Suprapubic skin (tissue), 4 donors: ENCODE results near the gene PARD3B. TPM values are rescaled to one million over a fixed set of nuclear protein-coding genes. Genes with fewer than 3 reads are reported as not detected.

Experiments
- DNase-seq, 2 donors: peaks; one replicate each; pipeline ENCODE4 v3.0.0-alpha.2; 2019; ENCODE audit warnings: low spot score in 2 of 2
- H3K27ac ChIP-seq: fragments of 200-600 bp; sonication (generic); one replicate; pipeline ENCODE4 v1.5.1; 2019
- H3K27me3 ChIP-seq: fragments of 200-600 bp; sonication (generic); one replicate; pipeline ENCODE4 v1.5.1; 2019
- H3K36me3 ChIP-seq: fragments of 200-600 bp; sonication (generic); one replicate; pipeline ENCODE4 v1.5.1; 2019
- H3K4me1 ChIP-seq: fragments of 200-600 bp; sonication (generic); one replicate; pipeline ENCODE4 v1.5.1; 2019
- H3K4me3 ChIP-seq: fragments of 200-600 bp; sonication (generic); one replicate; pipeline ENCODE4 v1.5.1; 2019; ENCODE audit warnings: mild to moderate bottlenecking
- H3K9me3 ChIP-seq: fragments of 200-600 bp; sonication (generic); one replicate; pipeline ENCODE4 v1.5.1; 2019
- EP300 ChIP-seq: sonication (generic); formaldehyde crosslinking; IDR thresholded peaks from one replicate; pipeline ENCODE4 v1.6.1; 2017; ENCODE audit warnings: antibody characterized with exemption
- POLR2A ChIP-seq, 2 donors: fragments of 450-650 bp; IDR thresholded peaks; one replicate each; pipeline ENCODE4 v1.6.1; 2017; ENCODE audit warnings: antibody characterized with exemption in 2 of 2, mild to moderate bottlenecking in 2 of 2, moderate library complexity in 2 of 2
- POLR2AphosphoS5 ChIP-seq, 3 donors: sonication (generic); formaldehyde crosslinking; IDR thresholded peaks; one replicate each; pipeline ENCODE4 v1.6.1; 2017; ENCODE audit warnings: antibody characterized with exemption in 3 of 3
- WGBS: methylation state at CpG from one replicate; pipeline ENCODE4 v1.1.5; 2018; 5-methylcytosine and 5-hydroxymethylcytosine counted together
- total RNA-seq, 4 donors: library from RNA; depleted of rRNA; stranded (reverse); fragments of >200 nt; gene quantifications; one replicate each; pipeline ENCODE4 v1.1.0, GENCODE V29; 2016
- TF ChIP-seq, protein P1 (sequence below), 2 donors: fragments of 200-600 bp in 1 of 2; fragments of 450-650 bp in 1 of 2; sonication (generic) in 1 of 2; IDR thresholded peaks; one replicate each; pipeline ENCODE4 v1.5.1; 2016 to 2019; ENCODE audit warnings: antibody characterized with exemption in 2 of 2, mild to moderate bottlenecking in 1 of 2, moderate library complexity in 1 of 2

Gene PARD3B
- total RNA-seq, 4 donors from 2014 or later = 12.5 to 18.9 (median 15.5) TPM

DNA sequence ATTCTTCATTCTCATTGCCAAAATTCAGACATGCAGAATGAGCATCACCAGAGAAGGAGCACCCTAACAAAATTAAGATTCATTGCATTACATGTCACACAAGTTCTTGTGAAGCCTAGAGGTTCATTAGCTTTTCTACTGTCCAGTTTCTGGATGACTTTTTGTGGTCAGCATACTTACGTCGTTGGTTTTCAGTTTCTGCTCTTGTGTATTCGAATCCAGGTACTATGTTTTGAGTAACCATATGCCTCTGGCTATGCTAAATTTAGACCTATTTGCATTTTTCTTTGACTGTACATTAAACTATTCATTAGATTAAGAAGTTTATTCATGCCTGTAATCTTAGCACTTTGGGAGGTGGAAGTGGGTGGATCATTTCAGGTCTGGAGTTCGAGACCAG, 251.3 kb downstream of the PARD3B start:
- DNase-seq = no peak
- 73% methylated on average over 4 of the region's 4 CpGs for WGBS
- H3K4me1 ChIP-seq = no peaks in the 10 kb centered on the region
- H3K27ac ChIP-seq = no peak overlapping the region
- TF ChIP-seq POLR2AphosphoS5 (IDR thresholded peaks at IDR 0.05) = no peak
- TF ChIP-seq EP300 = no peak
- no peaks in the 10 kb centered on the region for H3K27me3 ChIP-seq
- H3K4me3 ChIP-seq = no peak overlapping the region
- no peaks in the 10 kb centered on the region for H3K9me3 ChIP-seq
- no peaks in the 10 kb centered on the region for H3K36me3 ChIP-seq

DNA sequence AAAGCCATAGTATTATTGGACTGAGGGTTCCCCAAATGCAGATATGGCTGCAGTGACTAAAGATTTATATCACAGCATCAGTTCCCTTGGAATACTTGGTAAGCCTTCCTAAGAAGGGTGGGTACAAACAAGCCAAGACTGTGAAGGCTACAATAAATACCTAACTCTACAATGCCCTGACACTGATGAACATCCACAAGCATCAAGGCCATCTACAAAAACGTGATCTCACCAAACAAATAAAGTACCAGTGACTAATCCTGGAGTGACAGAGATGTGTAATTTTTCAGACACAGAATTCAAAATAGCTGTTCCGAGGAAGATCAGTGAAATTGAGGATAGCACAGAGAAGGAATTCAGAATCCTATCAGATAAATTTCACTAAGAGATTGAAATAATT, 254.5 kb downstream of the PARD3B start:
- Histone ChIP-seq H3K9me3 (no peaks in the 10 kb centered on the region), H3K27ac (no peak overlapping the region), H3K27me3 (no peaks in the 10 kb centered on the region), H3K4me3 (no peak overlapping the region), H3K36me3 (no peaks in the 10 kb centered on the region), H3K4me1 (no peaks in the 10 kb centered on the region)
- TF ChIP-seq POLR2AphosphoS5 (IDR thresholded peaks at IDR 0.05) (no peak), EP300 (no peak), POLR2A (IDR thresholded peaks at IDR 0.05) (no peak)
- TF ChIP-seq, protein P1, sequence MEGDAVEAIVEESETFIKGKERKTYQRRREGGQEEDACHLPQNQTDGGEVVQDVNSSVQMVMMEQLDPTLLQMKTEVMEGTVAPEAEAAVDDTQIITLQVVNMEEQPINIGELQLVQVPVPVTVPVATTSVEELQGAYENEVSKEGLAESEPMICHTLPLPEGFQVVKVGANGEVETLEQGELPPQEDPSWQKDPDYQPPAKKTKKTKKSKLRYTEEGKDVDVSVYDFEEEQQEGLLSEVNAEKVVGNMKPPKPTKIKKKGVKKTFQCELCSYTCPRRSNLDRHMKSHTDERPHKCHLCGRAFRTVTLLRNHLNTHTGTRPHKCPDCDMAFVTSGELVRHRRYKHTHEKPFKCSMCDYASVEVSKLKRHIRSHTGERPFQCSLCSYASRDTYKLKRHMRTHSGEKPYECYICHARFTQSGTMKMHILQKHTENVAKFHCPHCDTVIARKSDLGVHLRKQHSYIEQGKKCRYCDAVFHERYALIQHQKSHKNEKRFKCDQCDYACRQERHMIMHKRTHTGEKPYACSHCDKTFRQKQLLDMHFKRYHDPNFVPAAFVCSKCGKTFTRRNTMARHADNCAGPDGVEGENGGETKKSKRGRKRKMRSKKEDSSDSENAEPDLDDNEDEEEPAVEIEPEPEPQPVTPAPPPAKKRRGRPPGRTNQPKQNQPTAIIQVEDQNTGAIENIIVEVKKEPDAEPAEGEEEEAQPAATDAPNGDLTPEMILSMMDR (IDR thresholded peaks at IDR 0.05) = no peak
- 67% methylated on average over 2 of the region's 2 CpGs for WGBS
- no peak for DNase-seq

DNA sequence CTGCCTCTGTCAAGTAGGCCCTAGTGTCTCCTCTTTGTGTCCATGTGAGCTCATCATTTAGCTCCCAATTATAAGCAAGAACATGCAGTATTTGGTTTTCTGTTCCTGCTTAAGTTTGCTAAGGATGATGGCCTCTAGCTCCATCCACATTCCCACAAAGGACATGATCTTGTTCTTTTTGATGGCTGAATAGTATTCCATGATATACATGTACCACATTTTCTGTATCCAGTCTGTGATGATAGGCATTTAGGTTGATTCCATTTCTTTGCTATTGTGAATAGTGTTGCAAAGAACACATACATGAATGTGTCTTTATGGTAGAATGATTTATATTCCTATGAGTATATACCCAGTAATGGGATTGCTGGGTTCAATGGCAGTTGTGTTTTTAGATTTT, 263.2 kb downstream of the PARD3B start:
- Histone ChIP-seq H3K27me3 (no peaks in the 10 kb centered on the region), H3K4me3 (no peak overlapping the region), H3K27ac (no peak overlapping the region), H3K4me1 (no peaks in the 10 kb centered on the region), H3K36me3 (no peaks in the 10 kb centered on the region), H3K9me3 (peaks cover 9% of the 10 kb centered on the region)
- TF ChIP-seq EP300 (no peak), POLR2A (IDR thresholded peaks at IDR 0.05) (no peak)
- TF ChIP-seq, protein P1 (IDR thresholded peaks at IDR 0.05) = no peak
- no peak for DNase-seq

- peaks cover 6% of the 10 kb centered on the region for H3K9me3 ChIP-seq
- H3K36me3 ChIP-seq = no peaks in the 10 kb centered on the region
- no peak for TF ChIP-seq POLR2A (IDR thresholded peaks at IDR 0.05)
- TF ChIP-seq, protein P1 (IDR thresholded peaks at IDR 0.05) = no peak
- TF ChIP-seq EP300 = no peak
- TF ChIP-seq POLR2AphosphoS5 (IDR thresholded peaks at IDR 0.05) = no peak
- no peaks in the 10 kb centered on the region for H3K4me1 ChIP-seq
- H3K4me3 ChIP-seq = no peak overlapping the region
- H3K27ac ChIP-seq = no peak overlapping the region
- 73% methylated on average over 5 of the region's 5 CpGs for WGBS
- no peaks in the 10 kb centered on the region for H3K27me3 ChIP-seq
- DNase-seq = no peak
These were observed 279.6 kb downstream of the PARD3B start for GRCh38 chr2:204824751-204825453.

DNA sequence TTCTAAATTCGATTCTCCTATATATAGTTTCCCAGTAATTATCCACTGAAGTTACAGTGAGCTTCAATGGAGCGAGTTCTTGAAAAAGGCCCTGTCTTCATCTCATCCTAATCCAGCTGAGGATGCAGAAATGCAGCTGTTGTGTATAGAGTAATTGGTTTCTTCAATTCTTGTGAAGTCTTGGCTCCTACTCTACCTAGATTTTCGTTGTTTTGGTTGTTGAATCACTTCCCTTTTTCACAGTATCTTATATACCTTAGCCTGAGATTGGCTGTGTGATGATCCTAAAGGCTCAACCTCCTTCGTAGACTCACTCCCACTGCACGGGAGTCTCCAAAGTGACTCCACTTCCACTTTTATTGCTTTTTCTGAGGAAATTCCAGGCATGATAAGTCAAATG, 280.4 kb downstream of the PARD3B start:
- Histone ChIP-seq H3K36me3 (no peaks in the 10 kb centered on the region), H3K9me3 (peaks cover 5% of the 10 kb centered on the region), H3K27me3 (no peaks in the 10 kb centered on the region), H3K4me3 (no peak overlapping the region), H3K27ac (no peak overlapping the region), H3K4me1 (no peaks in the 10 kb centered on the region)
- TF ChIP-seq, protein P1 (IDR thresholded peaks at IDR 0.05) = no peak
- TF ChIP-seq POLR2A (IDR thresholded peaks at IDR 0.05) = no peak
- TF ChIP-seq POLR2AphosphoS5 (IDR thresholded peaks at IDR 0.05) = no peak
- no peak for TF ChIP-seq EP300
- WGBS = 88% methylated on average over 5 of the region's 5 CpGs
- DNase-seq = no peak
